H1 (cell line): ENCODE measurements around the gene LMOD2. TPM values are rescaled to one million over a fixed set of nuclear protein-coding genes. Genes with fewer than 3 reads are reported as not detected.

Source experiments
- CTCF ChIA-PET: fragments of 300-600 bp; sonication (Branson Sonifier 250); formaldehyde crosslinking; loops from one replicate; lab custom pipeline; 2021; ENCODE audit not compliant: partially characterized antibody; lab: Charles Lee
- POLR2A ChIA-PET: fragments of 300-600 bp; sonication (Branson Sonifier 250); formaldehyde crosslinking; loops from one replicate; lab custom pipeline; 2021; ENCODE audit warnings: inconsistent platforms; ENCODE audit not compliant: partially characterized antibody; lab: Charles Lee
- DNase-seq, 2 experiments: peaks; one replicate each; pipeline versions ENCODE4 v3.0.0 to v3.0.0-alpha.2; 2010 to 2022; ENCODE audit warnings: low spot score in 2 of 2, low read depth in 1 of 2, mixed read lengths in 1 of 2
- FAIRE-seq: peaks from 2 replicates; lab custom pipeline; 2011; peaks lifted over from hg19 to GRCh38; lab: Jason Lieb, UNC
- H2AFZ ChIP-seq: 2 replicates; pipeline ENCODE4 v1.8.1; 2012; ENCODE audit warnings: low read length, inconsistent platforms
- H2AK5ac ChIP-seq: 2 replicates; pipeline ENCODE4 v1.6.1; 2013; ENCODE audit warnings: low read depth, low read length
- H2BK120ac ChIP-seq: replicated peaks from 2 replicates; pipeline ENCODE3; 2013; ENCODE audit warnings: low read depth, low read length, inconsistent platforms
- H2BK12ac ChIP-seq: 2 replicates; pipeline ENCODE4 v1.6.1; 2013; ENCODE audit warnings: low read depth, low read length
- H2BK15ac ChIP-seq: 2 replicates; pipeline ENCODE4 v1.6.1; 2013; ENCODE audit warnings: low read length
- H2BK20ac ChIP-seq: 2 replicates; pipeline ENCODE4 v1.6.1; 2013; ENCODE audit warnings: low read length
- H2BK5ac ChIP-seq: 2 replicates; pipeline ENCODE4 v1.6.1; 2013; ENCODE audit warnings: low read depth, low read length
- H3K14ac ChIP-seq: 2 replicates; pipeline ENCODE4 v1.6.1; 2013; ENCODE audit warnings: inconsistent platforms; ENCODE audit not compliant: insufficient read length
- H3K18ac ChIP-seq: 2 replicates; pipeline ENCODE4 v1.6.1; 2013; ENCODE audit warnings: low read length; ENCODE audit errors: extremely low read depth
- H3K23ac ChIP-seq: 2 replicates; pipeline ENCODE4 v1.6.1; 2013; ENCODE audit warnings: inconsistent platforms; ENCODE audit not compliant: insufficient read length
- H3K23me2 ChIP-seq: 2 replicates; pipeline ENCODE4 v1.6.1; 2013; ENCODE audit warnings: low read depth, low read length
- H3K27ac ChIP-seq: 2 replicates; pipeline ENCODE4 v1.6.1; 2011; ENCODE audit warnings: low read depth, low read length, inconsistent platforms
- H3K27me3 ChIP-seq, 4 experiments: replicated peaks in 1 of 4; 1 replicate in 1 of 4; 2 replicates in 3 of 4; pipeline versions ENCODE4 v1.6.1 to v1.8.1; 2011 to 2013; ENCODE audit warnings: low read length in 3 of 4, mild to moderate bottlenecking in 3 of 4, inconsistent platforms in 2 of 4, mixed read lengths in 2 of 4, moderate library complexity in 1 of 4; ENCODE audit not compliant: control insufficient read depth in 3 of 4, insufficient read depth in 3 of 4; ENCODE audit errors: extremely low read depth in 1 of 4
- H3K36me3 ChIP-seq, 4 experiments: 2 replicates each; pipeline versions ENCODE4 v1.6.1 to v1.8.1; 2011 to 2013; ENCODE audit warnings: mild to moderate bottlenecking in 4 of 4, low read length in 3 of 4, moderate library complexity in 2 of 4, control low read depth in 1 of 4, inconsistent platforms in 1 of 4; ENCODE audit not compliant: insufficient read depth in 4 of 4, control insufficient read depth in 2 of 4
- H3K4ac ChIP-seq: replicated peaks from 2 replicates; pipeline ENCODE3; 2013; ENCODE audit warnings: low read length, low read depth, mixed read lengths, inconsistent platforms; ENCODE audit not compliant: insufficient read length
- H3K4me1 ChIP-seq, 4 experiments: replicated peaks in 1 of 4; 1 replicate in 1 of 4; 2 replicates in 3 of 4; pipeline versions ENCODE4 v1.6.1 to v1.8.1; 2011 to 2013; ENCODE audit warnings: low read length in 3 of 4, inconsistent platforms in 2 of 4, mixed read lengths in 1 of 4; ENCODE audit not compliant: insufficient read depth in 4 of 4, control insufficient read depth in 3 of 4
- H3K4me2 ChIP-seq, 2 experiments: 2 replicates each; pipeline versions ENCODE4 v1.6.1 to v1.8.1; 2011 to 2013; ENCODE audit warnings: low read depth in 2 of 2, low read length in 2 of 2, control low read depth in 1 of 2, inconsistent platforms in 1 of 2, mild to moderate bottlenecking in 1 of 2; ENCODE audit not compliant: insufficient read depth in 1 of 2
- H3K4me3 ChIP-seq, 4 experiments: fragments of 200-600, 300-600 bp in 1 of 4; sonication (generic), shearing (Covaris generic), sonication (Bioruptor Twin) in 1 of 4; 2 replicates each; pipeline versions ENCODE4 v1.5.1 to v1.8.1; 2011 to 2016; ENCODE audit warnings: low read length in 4 of 4, low read depth in 3 of 4, control low read depth in 2 of 4, inconsistent platforms in 2 of 4, mild to moderate bottlenecking in 2 of 4, mixed read lengths in 1 of 4, moderate library complexity in 1 of 4; ENCODE audit not compliant: insufficient read depth in 2 of 4; ENCODE audit errors: extremely low read depth in 1 of 4
- H3K56ac ChIP-seq: replicated peaks from 2 replicates; pipeline ENCODE3; 2013; ENCODE audit warnings: low read depth, mild to moderate bottlenecking, mixed read lengths, low read length, inconsistent platforms; ENCODE audit not compliant: insufficient read length
- H3K79me1 ChIP-seq: 2 replicates; pipeline ENCODE4 v1.6.1; 2013; ENCODE audit warnings: low read depth, low read length, control low read depth
- H3K79me2 ChIP-seq, 2 experiments: 2 replicates each; pipeline versions ENCODE4 v1.6.1 to v1.8.1; 2012 to 2013; ENCODE audit warnings: low read length in 2 of 2, mild to moderate bottlenecking in 2 of 2, inconsistent platforms in 1 of 2; ENCODE audit not compliant: insufficient read depth in 2 of 2, control insufficient read depth in 1 of 2
- H3K9ac ChIP-seq, 4 experiments: replicated peaks in 1 of 4; 1 replicate in 1 of 4; 2 replicates in 3 of 4; pipeline versions ENCODE4 v1.6.1 to v1.8.1; 2011 to 2013; ENCODE audit warnings: low read depth in 3 of 4, low read length in 3 of 4, control low read depth in 2 of 4, mild to moderate bottlenecking in 2 of 4, moderate library complexity in 2 of 4, inconsistent platforms in 1 of 4; ENCODE audit errors: extremely low read depth in 1 of 4
- H3K9me3 ChIP-seq, 2 experiments: 2 replicates each; pipeline versions ENCODE4 v1.6.1 to v1.8.1; 2012 to 2013; ENCODE audit warnings: mild to moderate bottlenecking in 2 of 2, moderate library complexity in 2 of 2, control low read depth in 1 of 2, inconsistent platforms in 1 of 2, low read depth in 1 of 2, low read length in 1 of 2, mixed read lengths in 1 of 2; ENCODE audit not compliant: insufficient read depth in 2 of 2
- H4K20me1 ChIP-seq, 2 experiments: replicated peaks in 1 of 2; 2 replicates each; pipeline versions ENCODE3 to v1.8.1; 2011 to 2013; ENCODE audit warnings: inconsistent platforms in 2 of 2, low read length in 2 of 2, mild to moderate bottlenecking in 1 of 2; ENCODE audit not compliant: insufficient read depth in 2 of 2, control insufficient read depth in 1 of 2
- H4K5ac ChIP-seq: 2 replicates; pipeline ENCODE4 v1.6.1; 2013; ENCODE audit warnings: low read length, low read depth, mixed read lengths, inconsistent platforms; ENCODE audit not compliant: insufficient read length
- H4K8ac ChIP-seq: 2 replicates; pipeline ENCODE4 v1.8.0; 2013; ENCODE audit warnings: mild to moderate bottlenecking, moderate library complexity, low read length, inconsistent platforms; ENCODE audit not compliant: insufficient read depth; ENCODE audit errors: extremely low read depth
- H4K91ac ChIP-seq: replicated peaks from 2 replicates; pipeline ENCODE3; 2013; ENCODE audit warnings: low read length, mixed read lengths, inconsistent platforms; ENCODE audit not compliant: insufficient read length
- RAD21 ChIP-seq, 2 experiments: IDR thresholded peaks in 1 of 2; conservative IDR thresholded peaks in 1 of 2; 2 replicates each; pipeline ENCODE4 v1.6.1; 2011; ENCODE audit warnings: low read depth in 2 of 2, low read length in 2 of 2, improper control_type of control experiment in 1 of 2, inconsistent platforms in 1 of 2, mild to moderate bottlenecking in 1 of 2, moderate library complexity in 1 of 2
- TAF7 ChIP-seq: optimal IDR thresholded peaks from 2 replicates; pipeline ENCODE3; 2011; ENCODE audit warnings: low read depth, mild to moderate bottlenecking, inconsistent platforms, low read length, moderate library complexity, borderline replicate concordance
- WGBS, 2 experiments: shearing (Covaris generic) in 1 of 2; methylation state at CpG; one replicate each; pipeline versions ENCODE4 v1.1.6 to v1.1.7; 2013 to 2015; ENCODE audit warnings: low lambda C conversion rate in 2 of 2, mixed read lengths in 2 of 2, inconsistent platforms in 1 of 2, low coverage in 1 of 2, missing lambda C conversion rate in 1 of 2; ENCODE audit not compliant: insufficient replicate concordance in 2 of 2, insufficient coverage in 1 of 2, insufficient read length in 1 of 2; ENCODE audit errors: extremely low coverage in 1 of 2, missing lambda C conversion rate in 1 of 2; 5-methylcytosine and 5-hydroxymethylcytosine counted together
- polyA plus RNA-seq, 7 experiments: library from polyadenylated mRNA; depleted of rRNA in 3 of 7; stranded (reverse) in 5 of 7; unstranded in 2 of 7; fragments of >200 nt in 5 of 7; fragments of 200-250 nt in 2 of 7; gene quantifications; 1 replicate in 5 of 7; 2 replicates in 1 of 7; 4 replicates in 1 of 7; pipeline versions ENCODE4 v1.2.1 to v1.2.3, GENCODE V29; 2011 to 2013; ENCODE audit warnings: missing spikeins in 2 of 7, mixed read lengths in 2 of 7
- total RNA-seq: library from RNA; stranded (reverse); fragmentation: NEBNext Ultra II Directional; extraction: Animal tissue kit (Norgen Biotek cat#: 25700); gene quantifications from 2 replicates; pipeline ENCODE4 v1.2.1, GENCODE V29; 2021
- TF ChIP-seq, protein P1 (sequence below), 3 experiments: IDR thresholded peaks; 1 replicate in 2 of 3; 2 replicates in 1 of 3; pipeline versions ENCODE4 v1.5.1 to v1.6.1; 2011; ENCODE audit warnings: low read length in 3 of 3, mild to moderate bottlenecking in 3 of 3, inconsistent platforms in 2 of 3, low read depth in 1 of 3, moderate library complexity in 1 of 3; ENCODE audit not compliant: insufficient read depth in 1 of 3; ENCODE audit errors: control extremely low read depth in 1 of 3

The LMOD2 gene
- total and polyA plus RNA-seq, 2 of the 8 experiments (the other 6 are each of a cell fraction or from before 2014, with no cell fraction given) = 0.03 to 0.22 TPM

DNA sequence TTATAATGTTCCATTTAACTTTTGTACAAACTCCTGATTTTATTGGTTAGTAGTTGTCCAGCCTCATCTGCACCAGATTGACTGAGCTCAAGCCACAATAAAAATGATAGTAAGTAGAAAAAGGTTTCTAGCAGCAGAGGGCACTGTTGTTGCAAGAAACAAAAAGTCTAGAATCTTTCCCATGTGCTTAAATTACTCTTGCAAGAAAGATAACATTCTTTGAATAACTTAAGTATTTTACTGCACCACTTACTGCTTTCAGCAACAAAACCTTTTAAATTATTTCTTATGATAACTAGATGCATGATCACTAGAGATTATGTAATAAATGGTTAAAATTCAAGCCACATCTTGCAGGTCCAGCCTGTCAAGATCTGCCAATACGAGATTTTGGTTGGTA lies 27.0 kb downstream of the LMOD2 start:
- Histone ChIP-seq H3K79me1 (no peaks in the 10 kb centered on the region), H3K4ac (no peak overlapping the region), H3K36me3 (peaks cover 0 to 29% (median 4%) of the 10 kb centered on the region in 4 experiments; a peak in 5 of 8 replicates), H3K4me1 (no peaks in the 10 kb centered on the region), H2BK15ac (no peak overlapping the region), H3K18ac (no peak overlapping the region), H4K5ac (no peak overlapping the region), H2BK12ac (no peak overlapping the region), H4K20me1 (no peaks in the 10 kb centered on the region), H4K8ac (no peak overlapping the region), H3K4me2 (no peak overlapping the region), H3K4me3 (no peak overlapping the region), H3K23me2 (no peaks in the 10 kb centered on the region), H2BK5ac (no peak overlapping the region), H3K27me3 (peaks cover 0 to 1% (median 0%) of the 10 kb centered on the region in 4 experiments; a peak in 1 of 7 replicates), H2AFZ (no peak overlapping the region), H3K56ac (no peak overlapping the region), H3K9ac (no peak overlapping the region), H2BK120ac (no peak overlapping the region), H3K79me2 (no peaks in the 10 kb centered on the region), H3K27ac (no peak overlapping the region), H2BK20ac (no peak overlapping the region), H3K23ac (no peak overlapping the region), H3K14ac (no peak overlapping the region), H3K9me3 (no peaks in the 10 kb centered on the region), H4K91ac (no peak overlapping the region), H2AK5ac (no peak overlapping the region)
- ChIA-PET CTCF (interaction anchor here (0.5 to 2.4 kb wide), 35 partner anchors 8 to 419 kb away, joined by 3 to 20 read pairs (median 4); partner anchors contain the start of gene LMOD2), POLR2A (interaction anchor here (0.8 to 1.0 kb wide), 3 partner anchors 10 to 189 kb away, joined by 3 read pairs; no protein-coding TSS in a partner anchor)
- TF ChIP-seq RAD21 (IDR thresholded peaks at IDR 0.05 in 1 of 2, conservative IDR thresholded peaks at IDR 0.05 in 1 of 2; ENCODE audit: low read depth in 2 of 2, low read length in 2 of 2) (peak; percentile 63 to 67), TAF7 (no peak)
- TF ChIP-seq, protein P1, sequence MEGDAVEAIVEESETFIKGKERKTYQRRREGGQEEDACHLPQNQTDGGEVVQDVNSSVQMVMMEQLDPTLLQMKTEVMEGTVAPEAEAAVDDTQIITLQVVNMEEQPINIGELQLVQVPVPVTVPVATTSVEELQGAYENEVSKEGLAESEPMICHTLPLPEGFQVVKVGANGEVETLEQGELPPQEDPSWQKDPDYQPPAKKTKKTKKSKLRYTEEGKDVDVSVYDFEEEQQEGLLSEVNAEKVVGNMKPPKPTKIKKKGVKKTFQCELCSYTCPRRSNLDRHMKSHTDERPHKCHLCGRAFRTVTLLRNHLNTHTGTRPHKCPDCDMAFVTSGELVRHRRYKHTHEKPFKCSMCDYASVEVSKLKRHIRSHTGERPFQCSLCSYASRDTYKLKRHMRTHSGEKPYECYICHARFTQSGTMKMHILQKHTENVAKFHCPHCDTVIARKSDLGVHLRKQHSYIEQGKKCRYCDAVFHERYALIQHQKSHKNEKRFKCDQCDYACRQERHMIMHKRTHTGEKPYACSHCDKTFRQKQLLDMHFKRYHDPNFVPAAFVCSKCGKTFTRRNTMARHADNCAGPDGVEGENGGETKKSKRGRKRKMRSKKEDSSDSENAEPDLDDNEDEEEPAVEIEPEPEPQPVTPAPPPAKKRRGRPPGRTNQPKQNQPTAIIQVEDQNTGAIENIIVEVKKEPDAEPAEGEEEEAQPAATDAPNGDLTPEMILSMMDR (IDR thresholded peaks at IDR 0.05; ENCODE audit: control extremely low read depth in 1 of 3, insufficient read depth in 1 of 3, low read depth in 1 of 3, low read length in 3 of 3) = peak in 2 of 3 experiments; percentile 38 to 40; a peak in 2 of 4 replicates
- DNase-seq (no peak), FAIRE-seq (peak; percentile 70)
- WGBS, 2 experiments = 90% methylated on average over 1 of the region's 1 CpG; no CpG with 5 or more reads in 1 of the 2 experiments
